HCEC 1CT (cell line): ENCODE measurements around the gene PIGR.
"Not testable (repeated sequence)": the region's sequence is repeated elsewhere in the genome, so short reads cannot be mapped to it uniquely, and the experiment has no call there.

Experiments used
- DNase-seq: peaks from one replicate; pipeline ENCODE4 v3.0.0-alpha.2; 2017

PIGR gene

DNA sequence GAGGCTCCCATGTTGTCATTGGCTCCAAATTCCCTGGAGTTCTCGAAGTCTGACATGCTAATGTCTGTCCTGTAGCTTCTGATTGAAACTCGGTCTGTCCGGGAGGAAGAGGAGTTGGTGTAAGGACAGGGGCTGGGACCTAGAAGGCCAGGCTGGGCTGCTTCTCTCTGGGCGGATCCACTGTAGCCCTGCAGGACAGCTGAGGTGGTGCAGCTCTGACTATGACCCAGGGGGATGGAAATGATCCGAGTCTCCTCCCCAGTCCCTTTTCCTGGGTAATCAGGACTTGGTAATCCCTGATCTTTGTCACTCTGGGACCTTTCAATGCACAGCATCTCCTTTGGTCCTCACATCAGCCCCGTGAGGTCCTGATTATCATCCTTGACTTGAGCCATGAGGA lies 14.6 kb downstream of the PIGR start:
- no peak for DNase-seq

- no peak for DNase-seq
These were observed 16.0 kb downstream of the PIGR start for GRCh38 chr1:206930210-206930798.

GRCh38 chr1:206929524-206929923 lies 16.7 kb downstream of the PIGR start:
- no peak for DNase-seq

GRCh38 chr1:206926286-206926685 lies 20.0 kb downstream of the PIGR start:
- no peak for DNase-seq

- DNase-seq: no peak
These were observed 21.0 kb downstream of the PIGR start for GRCh38 chr1:206925106-206925736.

DNA sequence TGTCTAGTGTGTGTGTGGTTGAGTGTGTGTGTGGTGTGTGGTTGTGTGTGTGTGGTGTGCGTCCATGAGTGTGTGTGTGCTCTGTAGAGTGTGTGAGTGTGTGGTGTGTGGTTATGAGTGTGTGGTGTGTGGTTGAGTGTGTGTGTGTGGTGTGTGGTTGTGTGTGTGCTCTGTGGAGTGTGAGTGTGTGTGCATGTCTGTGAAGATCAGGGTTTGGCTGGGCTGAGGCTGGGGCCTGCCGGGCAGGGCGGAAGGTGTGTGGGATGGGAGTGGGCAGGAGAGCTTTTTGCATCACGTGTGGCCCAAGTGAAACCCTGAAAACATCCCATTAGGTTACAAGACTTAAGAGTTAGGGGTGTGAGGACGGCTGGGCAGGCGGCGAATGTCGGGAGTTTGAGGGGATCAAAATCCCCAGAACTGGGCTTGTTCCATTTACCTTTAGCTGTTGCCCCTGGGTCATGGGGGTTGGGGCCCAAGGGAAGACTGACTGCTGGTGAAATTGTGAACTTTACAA lies 21.6 kb downstream of the PIGR start:
- DNase-seq: no peak

GRCh38 chr1:206923961-206924557 lies 22.2 kb downstream of the PIGR start:
- DNase-seq: not testable (repeated sequence)

- DNase-seq: no peak
These were observed 23.0 kb downstream of the PIGR start for GRCh38 chr1:206923009-206923960.

GRCh38 chr1:206922524-206922923 lies 23.7 kb downstream of the PIGR start:
- no peak for DNase-seq

DNA sequence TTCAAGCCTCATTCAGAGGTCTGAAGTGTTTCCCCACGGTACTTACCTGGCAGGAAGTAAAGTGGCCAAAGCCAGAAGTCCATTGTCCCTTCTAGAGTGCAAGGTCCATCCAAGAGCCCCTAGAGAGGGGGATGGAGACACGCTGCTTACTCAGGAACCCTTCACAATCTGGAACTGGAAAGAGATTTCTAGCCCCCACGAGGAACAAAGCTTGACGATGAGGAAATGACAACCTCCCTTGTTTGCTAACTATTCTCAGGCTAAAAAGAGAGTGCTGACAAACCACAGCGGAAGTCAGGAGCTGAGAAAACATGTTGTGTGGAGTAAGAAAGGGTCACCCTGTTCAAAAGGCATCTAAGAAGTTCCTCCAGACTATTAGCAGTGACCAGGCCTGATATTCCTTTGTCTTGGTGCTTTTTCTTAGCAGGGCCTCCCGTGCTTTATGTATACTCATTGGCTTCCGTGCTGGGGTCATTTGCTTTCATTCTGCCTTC lies 24.4 kb downstream of the PIGR start, which contains the start of gene FCMR:
FCMR (minus strand) TSS at position 170 of the 494 bp plus-strand sequence; CDS start at position 83, 87 bp downstream.
- DNase-seq: no peak

GRCh38 chr1:206918076-206918475 lies 28.2 kb downstream of the PIGR start:
- DNase-seq: no peak

DNA sequence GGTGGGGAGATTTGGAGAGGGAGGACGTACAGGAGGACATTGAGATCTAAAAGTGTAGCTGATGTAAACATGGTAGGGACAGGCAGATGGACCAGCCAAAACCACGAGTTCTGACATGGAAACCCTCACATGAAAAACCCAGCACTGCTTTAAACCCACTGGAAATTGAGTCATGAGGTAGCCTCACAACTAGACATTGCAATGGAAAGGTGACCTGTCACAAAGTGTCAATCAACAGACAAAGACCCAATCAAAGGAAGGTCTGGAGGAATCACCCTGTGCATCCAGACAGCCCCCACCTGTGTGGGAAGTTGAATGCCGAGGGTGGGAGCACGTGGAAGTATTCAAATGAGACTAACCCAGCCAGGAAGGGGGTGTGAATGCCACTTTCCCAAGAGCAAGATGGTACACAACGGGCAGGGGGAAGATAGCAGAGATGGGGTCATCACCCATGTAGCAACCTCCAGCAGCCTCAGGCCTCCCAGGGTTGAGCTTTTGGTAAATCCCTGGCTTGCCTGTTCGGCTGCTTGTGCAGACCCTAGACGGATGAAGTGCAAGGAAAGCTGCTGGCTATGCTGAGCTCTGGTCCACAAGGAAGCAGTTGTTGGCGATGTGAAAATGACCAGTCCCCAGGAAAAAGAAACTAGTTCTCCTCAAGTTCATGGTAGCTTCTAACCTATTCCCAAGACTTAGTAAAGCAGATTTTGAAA lies 30.1 kb downstream of the PIGR start:
- DNase-seq: no peak

DNA sequence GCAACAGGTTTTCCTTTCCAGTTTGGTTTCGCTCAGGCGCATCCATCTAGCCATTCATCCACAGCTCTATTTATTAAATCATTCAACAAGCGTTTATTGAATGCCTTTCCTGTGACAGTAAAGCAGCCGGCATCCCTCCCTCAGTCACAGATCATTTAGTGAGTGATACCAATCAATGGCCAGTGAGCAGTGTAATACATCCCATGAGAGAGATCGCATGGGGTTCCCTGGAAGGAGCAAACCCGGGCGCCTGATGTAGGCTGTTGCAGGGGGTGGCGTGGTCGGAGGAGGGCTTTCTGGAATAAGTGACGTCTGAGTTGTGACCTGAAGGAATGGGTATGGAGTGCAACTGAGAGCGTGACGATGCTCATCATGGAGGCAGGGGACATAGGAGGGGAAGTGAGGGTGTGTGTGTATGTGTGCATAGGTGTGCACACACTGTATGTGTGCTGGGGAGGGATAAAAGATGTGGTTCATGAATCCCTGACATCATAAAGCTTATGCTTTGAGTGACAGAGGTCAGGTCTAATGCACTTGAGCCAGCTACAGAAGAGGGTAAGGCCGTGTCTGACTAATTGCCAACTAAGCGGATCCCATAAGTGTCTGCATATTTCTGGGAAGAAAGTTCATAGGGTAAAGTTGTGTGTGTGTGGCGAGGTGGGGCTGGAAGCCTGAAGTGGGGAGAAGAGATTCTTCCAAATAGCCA lies 31.1 kb downstream of the PIGR start:
- DNase-seq: no peak

DNA sequence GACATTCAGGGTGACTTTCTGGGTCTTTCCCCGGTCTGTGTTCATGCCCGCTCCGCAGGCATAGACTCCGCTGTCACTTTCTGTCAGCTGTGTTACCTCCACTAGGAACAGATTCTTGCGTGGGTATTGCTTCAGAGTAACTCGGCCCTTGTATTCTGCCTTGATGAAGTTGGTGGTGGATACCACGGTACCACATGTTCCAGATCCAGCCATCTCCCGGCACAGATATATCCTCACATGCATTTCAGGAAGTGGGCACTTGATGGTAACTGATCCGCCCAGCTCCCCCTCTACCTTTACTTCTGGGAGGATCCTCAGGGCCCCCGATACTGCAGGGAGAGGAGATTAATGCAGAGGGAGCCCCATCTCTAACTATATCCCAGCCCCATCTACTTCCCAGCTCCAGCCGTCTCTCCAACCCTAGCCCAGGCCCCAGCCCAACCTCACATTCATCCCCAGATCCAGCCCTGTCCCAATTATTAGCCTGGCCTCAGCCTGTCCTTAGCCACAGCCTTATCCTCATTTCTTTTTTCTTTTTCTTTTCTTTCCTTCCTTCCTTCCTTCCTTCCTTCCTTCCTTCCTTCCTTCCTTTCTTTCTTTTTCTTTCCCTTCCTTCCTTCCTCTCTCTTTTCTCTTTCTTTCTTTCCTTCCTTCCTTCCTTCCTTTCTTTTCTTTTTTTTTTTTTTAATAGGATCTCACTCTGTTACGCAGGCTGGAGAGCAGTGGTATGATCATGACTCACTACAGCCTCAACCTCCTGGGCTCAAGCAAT lies 32.3 kb downstream of the PIGR start:
- no peak for DNase-seq

DNA sequence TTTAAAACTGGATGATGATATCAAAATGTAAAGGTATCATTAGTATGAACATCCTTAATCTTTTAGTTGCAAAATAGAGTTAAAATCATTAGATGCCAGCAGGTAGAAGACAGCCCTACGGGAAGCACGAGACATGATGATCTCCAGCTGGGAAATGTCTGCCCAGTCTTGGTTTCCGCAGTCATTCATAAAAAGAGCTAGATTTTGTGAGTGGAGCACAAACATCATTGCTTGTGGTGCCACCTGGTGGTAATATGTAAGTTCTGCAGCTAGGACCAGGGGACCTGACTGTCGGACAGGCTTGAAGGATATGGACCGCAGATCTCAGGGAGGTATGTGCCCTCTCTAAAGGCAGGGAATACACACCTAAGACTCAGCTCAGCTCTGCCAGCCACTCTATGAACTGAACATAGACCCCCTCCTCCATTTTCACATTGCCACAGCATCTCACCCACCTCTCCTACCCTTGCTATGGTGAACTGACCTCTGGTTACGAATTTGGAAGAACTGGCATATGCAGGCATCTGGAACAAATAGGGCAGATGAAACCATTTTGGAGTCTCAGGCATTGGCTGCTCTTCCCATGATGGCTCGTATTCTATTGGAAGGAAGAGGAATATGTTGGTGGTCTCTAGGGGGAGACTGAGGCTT lies 33.7 kb downstream of the PIGR start:
- peak; percentile 68 for DNase-seq

DNA sequence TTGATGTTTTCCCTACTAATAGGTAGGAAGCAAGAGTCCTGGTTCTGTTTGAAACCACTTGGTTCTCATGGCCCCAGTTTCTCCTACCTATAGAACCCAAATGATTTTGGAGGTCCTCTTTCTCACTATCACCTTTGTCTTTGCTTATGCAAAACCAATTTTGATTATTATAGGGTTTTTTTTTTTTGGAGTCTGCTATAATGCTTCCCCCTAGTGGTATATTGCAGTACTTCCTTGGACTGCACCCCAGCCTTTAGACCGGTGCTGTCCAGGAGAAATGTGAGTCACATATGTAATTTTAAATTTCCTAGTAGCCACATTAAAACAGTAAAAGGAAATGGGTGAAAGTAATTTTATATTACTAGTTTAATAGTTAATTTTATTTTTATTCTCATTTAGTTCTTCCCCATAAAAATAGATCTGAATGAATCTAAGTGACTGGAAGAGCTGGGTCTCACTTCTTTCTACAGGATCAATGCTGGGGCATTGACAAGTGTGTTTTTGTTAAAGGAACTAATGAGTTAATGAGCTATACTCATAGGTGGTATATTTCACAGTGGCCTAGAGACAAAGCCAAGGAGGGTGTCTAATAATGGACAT lies 35.1 kb downstream of the PIGR start:
- peak; percentile 64 for DNase-seq

DNA sequence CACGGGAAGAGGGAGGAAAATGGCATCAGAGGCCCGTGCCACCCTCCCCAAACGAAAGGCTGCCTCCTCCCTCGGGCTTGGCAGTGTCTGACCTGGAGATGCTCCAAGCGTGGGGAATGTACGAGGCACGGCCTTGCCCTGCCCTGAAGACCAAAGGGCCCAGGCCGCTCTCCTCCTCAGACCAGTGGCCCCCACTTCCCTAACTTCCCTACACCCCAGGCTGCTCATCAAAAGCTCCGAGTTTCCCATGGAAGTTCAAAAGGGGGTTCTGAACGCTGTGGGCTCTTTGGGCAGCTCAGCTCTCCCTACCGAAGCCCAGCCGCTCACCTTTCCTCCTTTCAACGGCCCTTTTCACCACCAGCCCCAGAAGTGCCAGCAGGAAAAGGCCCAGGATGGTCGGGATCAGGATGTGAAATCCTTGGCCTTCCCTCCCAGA lies 36.4 kb downstream of the PIGR start:
- peak; percentile 1 for DNase-seq

DNA sequence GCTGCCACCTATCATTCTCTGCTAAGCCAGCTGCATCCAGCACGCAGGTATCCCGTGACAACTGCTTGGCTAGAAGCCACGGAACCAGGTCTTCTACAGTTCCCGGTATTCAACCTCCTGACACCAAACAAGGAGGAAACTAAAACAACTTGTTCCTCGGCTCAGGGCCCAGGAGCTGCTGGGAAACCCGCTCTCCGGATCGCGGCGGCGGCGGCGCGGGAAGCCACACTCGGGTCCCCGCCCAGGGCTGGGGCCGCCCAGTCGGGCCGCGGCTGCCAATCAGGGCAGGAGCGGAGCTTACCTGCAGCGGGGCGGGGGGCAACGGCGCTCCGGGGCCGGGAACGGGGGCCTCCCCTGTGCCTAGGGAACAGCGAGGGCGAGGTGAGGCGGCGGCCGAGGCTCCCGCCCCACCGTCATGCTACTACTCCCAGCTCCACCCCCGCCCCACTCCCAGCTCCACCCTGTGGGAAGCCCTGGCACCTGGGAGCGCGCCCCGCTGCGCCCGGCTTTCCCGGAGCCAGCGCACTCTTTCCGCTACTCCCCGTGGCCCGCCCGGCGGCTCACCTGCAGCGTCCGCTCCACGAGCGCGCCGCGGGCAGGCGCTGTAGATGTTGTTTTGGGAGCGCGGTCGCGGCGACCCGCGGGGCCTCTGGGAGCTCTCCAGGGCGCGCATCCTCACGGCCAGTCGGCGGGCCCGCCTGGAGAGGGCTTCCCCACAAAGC lies 36.9 kb downstream of the PIGR start:
- no peak for DNase-seq

DNA sequence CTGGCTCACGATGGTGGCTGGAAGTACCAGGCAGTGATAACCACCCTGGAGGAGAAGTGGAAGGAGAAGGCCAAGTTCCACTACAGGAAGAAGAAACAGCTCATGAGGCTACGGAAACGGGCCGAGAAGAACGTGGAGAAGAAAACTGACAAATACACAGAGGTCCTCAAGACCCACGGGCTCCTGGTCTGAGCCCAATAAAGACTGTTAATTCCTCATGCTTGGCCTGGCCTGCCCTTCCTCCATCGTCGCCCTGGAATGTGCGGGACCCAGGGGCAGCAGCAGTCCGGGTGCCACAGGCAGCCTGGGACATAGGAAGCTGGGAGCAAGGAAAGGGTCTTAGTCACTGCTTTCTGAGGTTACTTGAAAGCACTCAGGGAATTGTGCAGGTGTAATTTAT lies 38.2 kb downstream of the PIGR start:
- DNase-seq: no peak
